AG09309 (cell line): Measurements from ENCODE around the gene SLK.

Source experiments
- DNase-seq: peaks from one replicate; pipeline ENCODE4 v3.0.0-alpha.2; 2010; ENCODE audit warnings: low read depth
- H3K4me3 ChIP-seq: 2 replicates; pipeline ENCODE4 v1.5.1; 2011; ENCODE audit warnings: mild to moderate bottlenecking, low read depth, low read length, moderate library complexity; ENCODE audit not compliant: control insufficient read depth
- TF ChIP-seq, protein P1 (sequence below): IDR thresholded peaks from 2 replicates; pipeline ENCODE4 v1.5.1; 2011; ENCODE audit warnings: mild to moderate bottlenecking, low read depth, low read length, inconsistent platforms; ENCODE audit not compliant: insufficient read depth, control insufficient read depth; ENCODE audit errors: missing control alignments

Gene SLK

GRCh38 chr10:103983367-103983911 lies 16.5 kb downstream of the SLK start:
- no peak overlapping the region for H3K4me3 ChIP-seq
- DNase-seq, result no peak
- TF ChIP-seq, protein P1, sequence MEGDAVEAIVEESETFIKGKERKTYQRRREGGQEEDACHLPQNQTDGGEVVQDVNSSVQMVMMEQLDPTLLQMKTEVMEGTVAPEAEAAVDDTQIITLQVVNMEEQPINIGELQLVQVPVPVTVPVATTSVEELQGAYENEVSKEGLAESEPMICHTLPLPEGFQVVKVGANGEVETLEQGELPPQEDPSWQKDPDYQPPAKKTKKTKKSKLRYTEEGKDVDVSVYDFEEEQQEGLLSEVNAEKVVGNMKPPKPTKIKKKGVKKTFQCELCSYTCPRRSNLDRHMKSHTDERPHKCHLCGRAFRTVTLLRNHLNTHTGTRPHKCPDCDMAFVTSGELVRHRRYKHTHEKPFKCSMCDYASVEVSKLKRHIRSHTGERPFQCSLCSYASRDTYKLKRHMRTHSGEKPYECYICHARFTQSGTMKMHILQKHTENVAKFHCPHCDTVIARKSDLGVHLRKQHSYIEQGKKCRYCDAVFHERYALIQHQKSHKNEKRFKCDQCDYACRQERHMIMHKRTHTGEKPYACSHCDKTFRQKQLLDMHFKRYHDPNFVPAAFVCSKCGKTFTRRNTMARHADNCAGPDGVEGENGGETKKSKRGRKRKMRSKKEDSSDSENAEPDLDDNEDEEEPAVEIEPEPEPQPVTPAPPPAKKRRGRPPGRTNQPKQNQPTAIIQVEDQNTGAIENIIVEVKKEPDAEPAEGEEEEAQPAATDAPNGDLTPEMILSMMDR, result no peak

DNA sequence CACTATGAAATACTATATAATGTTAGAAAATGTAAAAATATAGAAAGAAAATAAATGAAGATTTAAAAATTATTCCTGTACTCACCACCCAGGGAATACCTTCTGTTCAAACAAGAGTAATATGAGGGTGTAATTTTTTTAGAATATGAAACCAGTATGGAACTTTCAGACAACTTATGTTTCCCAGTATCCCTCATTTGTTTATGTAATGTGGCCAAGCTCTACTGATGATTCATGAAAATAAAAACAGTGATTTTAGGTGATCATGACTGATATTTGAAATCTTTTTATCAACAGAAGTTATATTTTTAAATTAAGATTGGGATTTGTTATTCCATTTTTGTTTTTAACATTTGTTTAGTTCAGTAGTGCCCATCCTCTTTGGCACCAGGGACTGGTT lies 18.8 kb downstream of the SLK start:
- TF ChIP-seq, protein P1, result no peak
- H3K4me3 ChIP-seq, result no peak overlapping the region
- no peak for DNase-seq

- H3K4me3 ChIP-seq, result no peak overlapping the region
- no peak for DNase-seq
- TF ChIP-seq, protein P1, result no peak
Measured at GRCh38 chr10:103986360-103986759, 19.4 kb downstream of the SLK start.

GRCh38 chr10:103990121-103990520 lies 23.2 kb downstream of the SLK start:
- TF ChIP-seq, protein P1, result no peak
- H3K4me3 ChIP-seq, result no peak overlapping the region
- DNase-seq, result no peak

DNA sequence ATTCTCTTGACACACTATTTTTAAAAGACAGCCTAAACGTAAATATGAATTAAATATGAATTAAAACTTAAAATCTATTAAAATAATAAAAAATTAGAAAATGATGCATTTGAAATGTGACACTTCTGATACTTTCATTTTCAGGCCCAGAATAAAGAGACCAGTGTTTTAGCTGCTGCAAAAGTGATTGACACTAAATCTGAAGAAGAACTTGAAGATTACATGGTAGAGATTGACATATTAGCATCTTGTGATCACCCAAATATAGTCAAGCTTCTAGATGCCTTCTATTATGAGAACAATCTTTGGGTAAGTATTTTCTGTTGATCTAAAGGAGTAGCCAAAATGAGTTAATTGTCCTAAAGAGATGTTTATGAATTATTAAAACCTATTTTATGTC lies 23.6 kb downstream of the SLK start:
- TF ChIP-seq, protein P1, result no peak
- DNase-seq, result no peak
- H3K4me3 ChIP-seq, result no peak overlapping the region

DNA sequence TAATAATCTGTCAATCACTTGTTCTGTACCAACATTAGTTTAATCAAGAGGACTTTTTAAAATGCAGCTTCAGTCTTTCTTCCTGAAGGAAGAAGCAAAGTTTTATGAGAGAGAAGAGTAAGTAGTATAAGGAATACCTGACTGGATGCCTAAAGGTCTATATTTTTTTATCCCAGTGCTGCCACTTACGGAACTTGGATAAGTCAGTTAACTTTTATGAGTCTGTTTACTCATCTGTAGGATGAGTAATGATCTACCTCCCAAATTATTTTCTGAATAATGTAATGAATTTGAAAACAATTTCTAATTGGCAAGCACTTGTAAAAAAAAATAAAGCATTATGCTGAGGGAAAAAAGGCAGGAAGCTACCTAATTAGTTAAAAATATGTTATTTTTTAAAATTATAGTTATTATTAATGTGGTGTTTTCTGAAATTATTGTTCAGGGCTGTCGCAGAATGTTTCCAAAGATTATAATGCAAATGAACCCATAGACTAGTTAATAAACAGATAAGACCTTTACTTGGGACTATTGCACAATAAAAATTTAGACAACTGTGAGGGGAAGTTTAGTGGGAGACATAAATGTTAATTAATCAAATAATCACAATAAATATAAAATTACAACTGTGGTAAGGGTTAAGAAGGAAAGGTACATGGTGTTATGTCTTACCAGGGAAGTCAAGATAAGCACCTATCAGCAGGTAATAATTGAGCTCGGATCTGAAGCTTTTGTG lies 24.6 kb downstream of the SLK start:
- H3K4me3 ChIP-seq, result no peak overlapping the region
- TF ChIP-seq, protein P1, result no peak
- DNase-seq, result no peak

DNA sequence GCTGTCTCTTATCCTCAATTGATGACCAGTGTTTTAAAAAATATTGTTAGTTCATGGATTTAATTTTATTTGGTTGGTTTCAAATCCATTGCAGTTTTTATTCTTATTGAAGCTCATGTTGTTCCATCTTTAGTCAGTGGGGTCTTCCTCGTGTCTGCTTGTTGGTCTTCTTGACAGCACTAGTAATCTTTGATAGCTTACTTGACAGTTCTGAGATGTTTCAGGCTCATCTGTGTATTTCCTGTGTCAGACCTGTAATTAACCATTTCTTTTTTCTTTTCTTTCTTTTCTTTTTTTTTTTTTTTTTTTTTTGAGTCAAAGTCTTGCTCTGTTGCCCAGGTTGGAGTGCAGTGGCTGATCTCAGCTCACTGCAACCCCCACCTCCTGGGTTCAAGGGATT lies 28.2 kb downstream of the SLK start:
- no peak for DNase-seq
- TF ChIP-seq, protein P1, result no peak
- H3K4me3 ChIP-seq, result no peak overlapping the region
